ENCODE data around the gene PSMD13.
A peak's percentile ranks its signal among the peaks of the same experiment; 100 is the strongest.
"Not testable (repeated sequence)": the region's sequence is repeated elsewhere in the genome, so short reads cannot be mapped to it uniquely, and the experiment has no call there.

Gene PSMD13
- 44.6 to 61.9 reads per million in 2 donors for total RNA-seq

DNA sequence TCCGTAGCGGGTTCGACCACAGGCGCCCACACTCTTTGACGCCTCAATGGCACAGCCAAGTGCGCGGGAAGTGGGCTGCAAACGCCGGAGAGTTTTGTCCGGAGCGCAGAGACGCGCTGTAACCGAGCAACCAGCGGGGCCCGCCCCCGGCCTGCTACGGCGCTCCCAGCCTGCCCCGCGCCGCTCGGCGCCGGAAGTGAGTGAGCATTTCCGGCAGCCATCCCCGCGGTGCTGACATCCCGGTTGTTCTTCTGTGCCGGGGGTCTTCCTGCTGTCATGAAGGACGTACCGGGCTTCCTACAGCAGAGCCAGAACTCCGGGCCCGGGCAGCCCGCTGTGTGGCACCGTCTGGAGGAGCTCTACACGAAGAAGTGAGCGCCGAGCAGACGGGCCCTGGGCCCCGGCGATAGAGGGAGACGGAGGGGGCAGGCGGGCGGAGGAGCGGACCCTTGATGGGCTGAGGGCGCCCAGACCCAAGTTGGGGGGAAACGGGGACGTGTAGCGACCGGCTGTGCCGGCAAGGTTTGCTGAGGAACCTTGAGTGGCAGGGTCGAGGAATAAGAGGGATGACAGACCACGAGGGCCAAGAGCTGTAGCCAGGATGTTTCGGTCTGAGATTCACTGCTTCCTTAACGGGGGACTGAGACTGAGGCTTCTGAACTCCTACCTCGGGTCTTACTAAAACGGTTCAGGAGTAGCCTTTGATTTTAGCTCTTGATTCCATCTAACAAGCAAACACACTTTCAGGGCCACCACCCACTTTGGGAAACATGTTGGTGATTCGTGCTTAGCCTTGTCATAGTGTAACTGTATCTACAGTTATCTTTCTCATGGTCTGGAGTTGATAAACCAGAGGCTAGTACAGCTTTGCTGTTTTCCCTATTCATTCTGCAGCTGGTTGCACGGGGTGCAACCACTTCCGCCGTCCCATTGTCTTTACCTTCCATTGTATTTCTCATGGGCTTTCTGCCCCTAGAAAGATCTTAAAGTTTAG lies at the start of gene PSMD13:
TSS of gene PSMD13 (plus strand) at position 203 of the 994 bp plus-strand sequence. CDS start at position 277, 74 bp downstream.
- DNase-seq = peak; percentile 74 to 92 (median 84)

DNA sequence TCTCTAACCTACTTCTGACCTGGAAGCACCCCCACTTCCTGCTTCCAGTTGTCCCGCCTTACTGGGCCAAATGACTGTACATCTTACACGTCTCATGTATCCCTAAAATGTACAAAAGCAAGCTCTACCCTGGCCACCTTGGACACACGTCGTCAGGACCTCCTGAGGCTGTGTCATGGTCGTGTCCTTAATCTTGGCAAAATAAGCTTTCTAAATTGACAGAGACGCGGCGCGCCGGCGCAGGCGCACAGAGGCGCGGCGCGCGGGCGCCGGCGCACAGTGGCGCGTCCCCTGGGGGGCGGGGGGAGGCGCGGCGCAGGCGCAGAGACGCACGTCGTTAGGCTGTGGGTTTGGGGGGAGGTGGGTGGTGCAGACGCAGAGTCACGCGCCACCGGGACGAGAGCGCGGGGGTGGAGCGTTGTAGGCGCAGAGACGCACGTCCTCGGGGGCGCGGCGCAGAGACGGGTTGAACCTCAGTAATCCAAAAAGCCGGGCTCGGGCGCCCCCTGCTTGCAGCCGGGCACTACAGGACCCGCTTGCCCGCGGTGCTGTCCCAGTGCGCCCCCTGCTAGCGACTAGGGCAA lies 47.5 kb upstream of the PSMD13 start:
- DNase-seq = not testable (repeated sequence)

DNA sequence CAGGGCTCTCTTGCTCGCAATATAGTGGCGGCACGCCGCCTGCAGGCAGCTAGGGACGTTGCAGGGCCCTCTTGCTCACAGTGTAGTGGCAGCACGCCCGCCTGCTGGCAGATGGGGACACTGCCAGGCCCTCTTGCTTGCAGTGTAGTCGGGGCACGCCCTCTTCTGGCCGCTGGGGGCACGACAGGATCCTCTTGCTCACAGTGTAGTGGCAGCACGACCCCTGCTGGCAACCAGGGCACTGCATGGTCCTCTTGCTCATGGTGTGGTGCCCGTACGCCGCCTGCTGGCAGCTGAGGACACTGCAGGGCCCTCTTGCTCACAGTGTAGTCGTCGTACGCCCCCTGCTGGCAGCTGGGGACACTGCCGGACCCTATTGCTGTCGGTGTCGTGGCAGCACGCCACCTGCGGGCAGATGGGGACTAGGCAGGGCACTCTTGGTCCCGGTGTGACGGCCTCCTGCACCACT lies 46.9 kb upstream of the PSMD13 start:
- peak in 3 of 5 experiments; percentile 33 to 58 (median 46) for DNase-seq

DNA sequence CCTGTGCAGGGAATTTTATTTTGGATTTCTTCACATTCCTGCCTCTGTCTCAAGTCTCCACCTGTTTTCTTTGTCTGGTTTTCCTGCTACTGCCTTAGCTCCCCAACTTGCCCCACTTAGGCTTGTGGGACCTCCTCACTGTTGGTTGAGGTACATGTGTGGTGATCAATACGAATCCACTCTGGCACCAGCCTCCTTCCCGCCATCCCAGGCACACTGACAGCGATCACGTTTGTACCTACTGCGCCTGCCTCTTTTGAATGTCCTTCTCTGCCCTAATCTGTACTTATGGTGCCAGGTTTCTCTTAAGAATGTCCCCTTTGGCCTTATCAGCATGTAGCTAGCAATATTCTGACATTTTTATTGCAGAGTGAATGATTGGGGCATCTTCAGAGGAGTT lies 46.2 kb upstream of the PSMD13 start:
- DNase-seq = not testable (repeated sequence)

DNA sequence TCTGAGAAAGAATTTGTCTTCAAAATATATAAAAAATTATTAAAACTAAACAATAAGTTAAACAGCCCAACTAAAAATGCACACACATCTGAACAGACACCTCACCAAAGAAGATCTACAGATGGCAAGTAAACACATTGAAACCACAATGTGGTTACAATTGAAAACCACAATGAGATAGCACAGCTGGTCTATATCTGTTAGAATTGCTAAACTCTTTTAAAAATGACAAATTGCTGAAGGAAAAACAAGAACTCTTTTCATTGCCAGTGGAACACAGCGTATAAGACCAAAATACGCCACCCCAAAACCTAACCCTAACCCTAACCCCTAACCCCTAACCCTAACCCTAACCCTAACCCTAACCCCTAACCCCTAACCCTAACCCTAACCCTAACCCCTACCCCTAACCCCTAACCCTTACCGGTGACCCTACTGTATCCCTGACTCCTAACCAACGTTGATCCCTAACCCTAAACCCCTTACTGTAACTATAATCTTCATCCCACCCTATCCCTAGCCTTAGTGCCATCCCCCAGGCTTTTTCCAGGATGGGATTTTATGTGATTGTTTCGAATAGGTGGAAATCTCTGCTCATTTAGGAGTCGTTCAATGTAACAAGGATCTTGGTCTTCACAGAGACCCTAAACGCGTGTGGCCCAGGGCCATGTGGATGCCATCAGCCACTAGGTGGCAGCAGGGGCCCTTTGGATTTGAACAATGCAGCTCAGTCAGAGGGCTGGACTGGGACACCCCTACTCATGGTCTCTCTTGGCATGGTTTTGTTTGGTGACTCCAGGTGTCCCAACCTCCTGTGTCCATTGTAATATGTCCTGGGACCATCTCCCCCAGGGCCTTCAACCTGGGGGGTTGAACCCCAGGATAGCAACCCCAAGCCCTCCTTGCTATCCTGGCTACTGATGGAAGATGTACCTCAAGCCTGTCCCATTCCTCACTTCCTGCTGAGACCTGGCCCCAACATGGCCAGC lies 45.0 kb upstream of the PSMD13 start:
- peak in 3 of 5 experiments; percentile 22 to 37 (median 27) for DNase-seq

DNA sequence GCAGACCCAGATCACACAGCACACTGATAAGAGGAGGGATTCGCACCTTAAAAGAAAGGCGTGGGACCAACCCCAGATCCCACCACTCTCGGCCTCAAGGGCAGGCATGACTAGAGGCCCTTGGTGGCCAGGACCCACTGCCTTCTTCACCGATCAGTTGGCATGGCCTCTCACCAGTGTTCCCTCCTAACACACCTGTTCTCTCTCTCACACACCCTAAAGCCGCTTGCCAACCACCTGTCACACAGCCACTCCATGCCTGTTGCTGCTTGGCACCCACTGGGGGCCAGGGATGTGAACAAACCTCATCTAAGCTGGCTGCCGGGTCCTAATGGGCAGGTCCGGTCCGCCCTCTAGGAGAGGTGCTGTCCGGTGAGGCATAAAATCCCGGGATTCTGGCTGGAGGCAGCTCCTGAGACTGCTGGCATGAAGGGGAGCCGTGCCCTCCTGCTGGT lies 44.1 kb upstream of the PSMD13 start, which contains the start of gene SCGB1C1:
TSS of gene SCGB1C1 (plus strand) at position 405 of the 455 bp plus-strand sequence. CDS start at position 427, 22 bp downstream.
- DNase-seq = not testable (repeated sequence)

- not testable (repeated sequence) for DNase-seq
Measured at GRCh38 chr11:193481-193880, 43.3 kb upstream of the PSMD13 start.

DNA sequence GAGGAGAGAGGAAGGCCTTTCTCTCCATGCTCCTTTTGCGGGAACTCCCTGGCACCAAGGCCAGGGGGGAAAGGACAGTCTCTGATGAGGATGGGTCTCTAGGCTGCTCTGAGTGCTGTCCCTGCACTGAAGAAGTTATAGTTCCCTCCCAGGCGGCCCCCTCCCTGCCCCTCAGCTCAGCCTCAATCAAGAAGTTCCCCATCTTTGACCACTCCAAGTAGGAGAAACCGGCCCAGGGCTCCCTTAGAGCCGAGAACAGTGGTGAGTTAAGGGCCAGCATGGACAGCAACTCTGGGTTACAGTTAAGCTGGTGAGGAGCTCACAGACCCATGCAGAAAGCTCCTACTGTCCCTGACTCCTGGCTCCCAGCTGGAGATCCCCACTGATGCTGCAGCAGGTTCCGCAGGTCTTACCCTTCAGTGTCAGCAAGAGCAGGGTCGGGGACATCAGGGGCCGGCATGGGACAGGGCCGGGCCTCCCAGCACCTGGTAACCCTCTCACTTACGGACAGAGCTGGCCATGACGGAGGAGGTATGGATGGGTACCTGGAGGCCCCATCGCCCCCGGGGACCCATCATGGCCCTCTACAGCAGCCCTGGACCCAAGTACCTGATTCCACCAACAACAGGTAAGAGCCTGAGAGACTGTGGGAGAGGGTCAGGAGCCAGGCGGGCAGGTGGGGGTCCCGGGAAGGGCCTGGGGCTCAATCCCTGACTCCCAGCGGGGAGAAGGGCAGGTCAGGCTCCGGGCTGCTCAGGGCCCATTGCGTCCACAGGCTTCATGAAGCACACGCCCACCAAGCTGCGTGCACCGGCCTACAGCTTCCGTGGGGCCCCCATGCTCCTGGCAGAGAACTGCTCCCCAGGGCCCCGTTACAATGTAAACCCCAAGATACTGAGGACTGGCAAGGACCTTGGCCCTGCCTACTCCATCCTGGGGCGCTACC lies 39.7 kb upstream of the PSMD13 start:
- DNase-seq = no peak

- no peak for DNase-seq
Measured at GRCh38 chr11:197741-198235, 39.0 kb upstream of the PSMD13 start.

DNA sequence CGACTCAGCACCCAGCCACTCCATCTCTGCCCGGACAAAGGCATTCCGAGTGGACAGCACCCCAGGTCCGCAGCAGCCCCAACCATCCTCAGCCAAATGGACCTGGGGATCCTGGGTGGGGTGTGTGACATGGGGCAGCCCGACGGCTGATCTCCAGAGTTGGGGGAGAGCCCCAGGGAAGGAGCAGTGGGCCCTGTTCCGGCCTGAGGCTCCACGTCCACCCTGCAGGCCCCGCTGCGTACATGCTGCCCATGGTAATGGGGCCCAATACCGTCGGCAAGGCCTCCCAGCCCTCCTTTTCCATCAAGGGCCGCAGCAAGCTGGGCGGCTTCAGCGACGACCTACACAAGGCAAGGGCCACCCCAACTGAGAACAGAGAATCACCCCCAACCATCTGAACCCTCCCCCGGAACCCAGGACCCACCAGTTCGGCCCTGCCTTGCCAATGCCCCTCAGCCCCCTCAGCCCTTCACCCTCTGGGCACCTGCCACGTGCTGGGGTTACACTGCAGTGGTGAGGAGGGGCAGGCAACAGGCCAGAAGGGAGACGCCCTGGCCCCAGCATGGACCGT lies 38.5 kb upstream of the PSMD13 start:
- DNase-seq = no peak

DNA sequence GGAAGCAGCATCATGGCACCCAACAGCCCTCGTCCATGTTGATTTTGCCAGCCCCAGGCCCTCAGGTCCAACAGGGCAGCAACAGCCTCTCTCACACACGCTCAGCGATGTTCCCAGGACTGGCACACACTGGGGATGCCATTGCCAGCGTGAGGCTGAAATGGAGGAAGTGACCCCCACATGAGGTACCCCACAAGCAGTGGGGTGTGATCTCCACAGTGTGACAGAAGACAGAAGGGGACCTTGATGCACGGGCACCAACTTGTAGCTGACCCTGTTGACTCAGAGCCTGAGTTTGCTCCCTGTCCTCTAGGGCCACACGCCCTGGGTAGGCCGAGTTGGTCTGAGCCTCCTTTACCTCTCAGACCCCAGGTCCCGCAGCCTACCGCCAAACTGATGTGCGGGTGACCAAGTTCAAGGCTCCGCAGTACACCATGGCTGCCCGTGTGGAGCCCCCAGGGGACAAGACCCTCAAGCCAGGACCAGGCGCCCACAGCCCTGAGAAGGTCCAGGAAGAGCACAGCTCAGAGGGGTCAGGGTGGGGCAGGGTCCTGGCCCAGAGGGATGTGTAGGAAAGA lies 37.7 kb upstream of the PSMD13 start:
- no peak for DNase-seq

DNA sequence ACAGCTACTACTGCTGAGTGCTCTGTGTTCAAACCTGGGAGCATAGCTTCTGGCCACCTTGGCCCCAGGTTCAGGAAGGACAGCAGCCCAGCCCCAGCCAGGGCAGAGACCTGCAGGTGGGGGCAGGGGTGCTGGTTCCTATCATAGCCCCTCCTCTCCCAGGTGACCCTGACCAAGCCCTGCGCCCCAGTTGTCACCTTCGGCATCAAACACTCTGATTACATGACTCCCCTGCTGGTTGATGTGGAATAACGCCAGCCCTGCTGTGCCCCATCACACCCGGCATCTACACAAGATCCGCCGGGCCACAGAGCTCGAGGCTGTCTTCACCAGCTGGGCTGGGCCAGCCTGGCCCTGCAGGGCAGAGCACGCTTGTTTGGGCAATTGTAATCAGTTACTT lies 37.0 kb upstream of the PSMD13 start:
- DNase-seq = no peak

GRCh38 chr11:200224-201003 lies 36.4 kb upstream of the PSMD13 start:
- DNase-seq = no peak

DNA sequence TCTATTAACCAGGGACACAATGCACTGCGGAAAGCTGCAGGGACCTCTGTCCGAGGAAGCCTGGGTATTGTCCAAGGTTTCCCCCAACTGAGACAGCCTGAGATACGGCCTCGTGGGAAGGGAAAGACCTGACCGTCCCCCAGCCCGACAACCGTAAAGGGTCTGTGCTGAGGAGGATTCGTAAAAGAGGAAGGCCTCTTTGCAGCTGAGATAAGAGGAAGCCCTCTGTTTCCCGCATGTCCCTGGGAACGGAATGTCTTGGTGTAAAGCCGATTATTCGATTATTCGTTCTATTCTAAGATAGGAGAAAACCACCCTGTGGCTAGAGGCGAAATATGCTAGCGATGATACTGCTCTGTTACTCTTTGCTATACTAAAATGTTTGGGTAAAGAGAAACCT lies 34.8 kb upstream of the PSMD13 start:
- DNase-seq = peak in 1 of 5 experiments; percentile 26

- DNase-seq = no peak
Measured at GRCh38 chr11:202490-202889, 34.3 kb upstream of the PSMD13 start.

- no peak for DNase-seq
Measured at GRCh38 chr11:203056-203944, 33.5 kb upstream of the PSMD13 start.

- no peak for DNase-seq
Measured at GRCh38 chr11:203945-204586, 32.7 kb upstream of the PSMD13 start.

All from T-helper 2 cell (primary cell).